Fibroblast of pulmonary artery (primary cell): ENCODE results near the gene MAT1A.

Source experiments
- DNase-seq: peaks from one replicate; pipeline ENCODE4 v3.0.0-alpha.2; 2010; ENCODE audit warnings: low read depth
- H3K4me3 ChIP-seq: replicated peaks from 2 replicates; pipeline ENCODE4 v1.5.1; 2011; ENCODE audit warnings: low read depth, mild to moderate bottlenecking, control low read depth, low read length, moderate library complexity
- CTCF ChIP-seq: IDR thresholded peaks from 2 replicates; pipeline ENCODE4 v1.5.1; 2011; ENCODE audit warnings: mild to moderate bottlenecking, control low read depth, low read length, inconsistent platforms; ENCODE audit errors: missing control alignments

The MAT1A gene

GRCh38 chr10:80266513-80266863 lies 23.0 kb downstream of the MAT1A start:
- no peak for TF ChIP-seq CTCF
- no peak overlapping the region for H3K4me3 ChIP-seq
- no peak for DNase-seq

- no peak for DNase-seq
- H3K4me3 ChIP-seq: no peak overlapping the region
- TF ChIP-seq CTCF: no peak
Measured at GRCh38 chr10:80265740-80266512, 23.5 kb downstream of the MAT1A start.

- H3K4me3 ChIP-seq: no peak overlapping the region
- no peak for TF ChIP-seq CTCF
- no peak for DNase-seq
Measured at GRCh38 chr10:80264081-80265056, 25.1 kb downstream of the MAT1A start.

- no peak for DNase-seq
- TF ChIP-seq CTCF: no peak
- no peak overlapping the region for H3K4me3 ChIP-seq
Measured at GRCh38 chr10:80261316-80262030, 28.0 kb downstream of the MAT1A start.

GRCh38 chr10:80260295-80261243 lies 28.9 kb downstream of the MAT1A start:
- no peak overlapping the region for H3K4me3 ChIP-seq
- peak; percentile 95 for TF ChIP-seq CTCF
- DNase-seq: peak; percentile 18

GRCh38 chr10:80259405-80259871 lies 30.0 kb downstream of the MAT1A start:
- H3K4me3 ChIP-seq: no peak overlapping the region
- no peak for TF ChIP-seq CTCF
- peak; percentile 12 for DNase-seq
